Measurements from ENCODE around the gene DISC1. TPM values are rescaled to one million over a fixed set of nuclear protein-coding genes. Genes with fewer than 3 reads are reported as not detected.
"Not testable (repeated sequence)": the region's sequence is repeated elsewhere in the genome, so short reads cannot be mapped to it uniquely, and the experiment has no call there.

The DISC1 gene
- polyA plus RNA-seq, 1 donor from 2014 or later: 0.84 TPM

GRCh38 chr1:231969076-231969475 lies 342.5 kb downstream of the DISC1 start:
- no peak overlapping the region for H2AFZ ChIP-seq (ENCODE audit: low read depth, low read length)

GRCh38 chr1:231969761-231970160 lies 343.2 kb downstream of the DISC1 start:
- not testable (repeated sequence) for H4K20me1 ChIP-seq (ENCODE audit: insufficient read depth); H3K9ac ChIP-seq (ENCODE audit: low read length); H2AFZ ChIP-seq (ENCODE audit: low read depth, low read length); H3K79me2 ChIP-seq (replicated peaks; ENCODE audit: insufficient read depth, low read length); H3F3A ChIP-seq (ENCODE audit: insufficient read depth, low read length, poor library complexity, severe bottlenecking); H3K27ac ChIP-seq (ENCODE audit: low read length); H3K36me3 ChIP-seq (ENCODE audit: insufficient read depth, low read length); H3K27me3 ChIP-seq (ENCODE audit: insufficient read depth, low read depth, low read length); H3K9me3 ChIP-seq (ENCODE audit: low read length); H3K4me3 ChIP-seq (ENCODE audit: low read length); H3K9me2 ChIP-seq (ENCODE audit: insufficient read depth, low read length); H3K4me2 ChIP-seq (ENCODE audit: low read length)

More at GRCh38 chr1:231969076-231969475, 342.5 kb downstream of the DISC1 start:
- no peaks in the 10 kb centered on the region for H3K9me3 ChIP-seq (ENCODE audit: low read length)
- no peak overlapping the region for H3K4me3 ChIP-seq (ENCODE audit: low read length)
- H3K9me2 ChIP-seq (ENCODE audit: insufficient read depth, low read length): no peaks in the 10 kb centered on the region
- no peaks in the 10 kb centered on the region for H3K27me3 ChIP-seq (ENCODE audit: insufficient read depth, low read depth, low read length)
- no peaks in the 10 kb centered on the region for H3F3A ChIP-seq (ENCODE audit: insufficient read depth, low read length, poor library complexity, severe bottlenecking)
- H3K79me2 ChIP-seq (replicated peaks; ENCODE audit: insufficient read depth, low read length): no peaks in the 10 kb centered on the region
- no peak overlapping the region for H3K27ac ChIP-seq (ENCODE audit: low read length)
- no peak overlapping the region for H3K4me2 ChIP-seq (ENCODE audit: low read length)
- H3K36me3 ChIP-seq (ENCODE audit: insufficient read depth, low read length): no peaks in the 10 kb centered on the region
- H3K9ac ChIP-seq (ENCODE audit: low read length): no peak overlapping the region
- H4K20me1 ChIP-seq (ENCODE audit: insufficient read depth): no peaks in the 10 kb centered on the region
- TF ChIP-seq MXI1 (conservative IDR thresholded peaks at IDR 0.05; ENCODE audit: poor library complexity, severe bottlenecking) (no peak), POLR2AphosphoS5 (IDR thresholded peaks at IDR 0.05) (no peak), TAF1 (IDR thresholded peaks at IDR 0.05; ENCODE audit: low read depth) (no peak), RAD21 (conservative IDR thresholded peaks at IDR 0.05) (no peak), EZH2 (IDR thresholded peaks at IDR 0.05; ENCODE audit: borderline replicate concordance, insufficient read depth, low read length, poor library complexity, severe bottlenecking) (no peak), EP300 (conservative IDR thresholded peaks at IDR 0.05; ENCODE audit: poor library complexity, severe bottlenecking) (no peak)

GRCh38 chr1:231970684-231971083 lies 344.1 kb downstream of the DISC1 start:
- no peaks in the 10 kb centered on the region for H3K36me3 ChIP-seq (ENCODE audit: insufficient read depth, low read length)
- H3K27me3 ChIP-seq (ENCODE audit: insufficient read depth, low read depth, low read length): no peaks in the 10 kb centered on the region
- H3K9me3 ChIP-seq (ENCODE audit: low read length): no peaks in the 10 kb centered on the region
- no peaks in the 10 kb centered on the region for H3K79me2 ChIP-seq (replicated peaks; ENCODE audit: insufficient read depth, low read length)
- no peak overlapping the region for H3K27ac ChIP-seq (ENCODE audit: low read length)
- H3K4me2 ChIP-seq (ENCODE audit: low read length): no peak overlapping the region
- no peak overlapping the region for H3K4me3 ChIP-seq (ENCODE audit: low read length)
- TF ChIP-seq TAF1 (IDR thresholded peaks at IDR 0.05; ENCODE audit: low read depth): no peak
- no peak for TF ChIP-seq MXI1 (conservative IDR thresholded peaks at IDR 0.05; ENCODE audit: poor library complexity, severe bottlenecking)
- no peak for TF ChIP-seq POLR2AphosphoS5 (IDR thresholded peaks at IDR 0.05)
- TF ChIP-seq RAD21 (conservative IDR thresholded peaks at IDR 0.05): no peak
- TF ChIP-seq, protein P1, sequence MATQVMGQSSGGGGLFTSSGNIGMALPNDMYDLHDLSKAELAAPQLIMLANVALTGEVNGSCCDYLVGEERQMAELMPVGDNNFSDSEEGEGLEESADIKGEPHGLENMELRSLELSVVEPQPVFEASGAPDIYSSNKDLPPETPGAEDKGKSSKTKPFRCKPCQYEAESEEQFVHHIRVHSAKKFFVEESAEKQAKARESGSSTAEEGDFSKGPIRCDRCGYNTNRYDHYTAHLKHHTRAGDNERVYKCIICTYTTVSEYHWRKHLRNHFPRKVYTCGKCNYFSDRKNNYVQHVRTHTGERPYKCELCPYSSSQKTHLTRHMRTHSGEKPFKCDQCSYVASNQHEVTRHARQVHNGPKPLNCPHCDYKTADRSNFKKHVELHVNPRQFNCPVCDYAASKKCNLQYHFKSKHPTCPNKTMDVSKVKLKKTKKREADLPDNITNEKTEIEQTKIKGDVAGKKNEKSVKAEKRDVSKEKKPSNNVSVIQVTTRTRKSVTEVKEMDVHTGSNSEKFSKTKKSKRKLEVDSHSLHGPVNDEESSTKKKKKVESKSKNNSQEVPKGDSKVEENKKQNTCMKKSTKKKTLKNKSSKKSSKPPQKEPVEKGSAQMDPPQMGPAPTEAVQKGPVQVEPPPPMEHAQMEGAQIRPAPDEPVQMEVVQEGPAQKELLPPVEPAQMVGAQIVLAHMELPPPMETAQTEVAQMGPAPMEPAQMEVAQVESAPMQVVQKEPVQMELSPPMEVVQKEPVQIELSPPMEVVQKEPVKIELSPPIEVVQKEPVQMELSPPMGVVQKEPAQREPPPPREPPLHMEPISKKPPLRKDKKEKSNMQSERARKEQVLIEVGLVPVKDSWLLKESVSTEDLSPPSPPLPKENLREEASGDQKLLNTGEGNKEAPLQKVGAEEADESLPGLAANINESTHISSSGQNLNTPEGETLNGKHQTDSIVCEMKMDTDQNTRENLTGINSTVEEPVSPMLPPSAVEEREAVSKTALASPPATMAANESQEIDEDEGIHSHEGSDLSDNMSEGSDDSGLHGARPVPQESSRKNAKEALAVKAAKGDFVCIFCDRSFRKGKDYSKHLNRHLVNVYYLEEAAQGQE (IDR thresholded peaks at IDR 0.05; ENCODE audit: borderline replicate concordance): no peak
- TF ChIP-seq, protein P2, sequence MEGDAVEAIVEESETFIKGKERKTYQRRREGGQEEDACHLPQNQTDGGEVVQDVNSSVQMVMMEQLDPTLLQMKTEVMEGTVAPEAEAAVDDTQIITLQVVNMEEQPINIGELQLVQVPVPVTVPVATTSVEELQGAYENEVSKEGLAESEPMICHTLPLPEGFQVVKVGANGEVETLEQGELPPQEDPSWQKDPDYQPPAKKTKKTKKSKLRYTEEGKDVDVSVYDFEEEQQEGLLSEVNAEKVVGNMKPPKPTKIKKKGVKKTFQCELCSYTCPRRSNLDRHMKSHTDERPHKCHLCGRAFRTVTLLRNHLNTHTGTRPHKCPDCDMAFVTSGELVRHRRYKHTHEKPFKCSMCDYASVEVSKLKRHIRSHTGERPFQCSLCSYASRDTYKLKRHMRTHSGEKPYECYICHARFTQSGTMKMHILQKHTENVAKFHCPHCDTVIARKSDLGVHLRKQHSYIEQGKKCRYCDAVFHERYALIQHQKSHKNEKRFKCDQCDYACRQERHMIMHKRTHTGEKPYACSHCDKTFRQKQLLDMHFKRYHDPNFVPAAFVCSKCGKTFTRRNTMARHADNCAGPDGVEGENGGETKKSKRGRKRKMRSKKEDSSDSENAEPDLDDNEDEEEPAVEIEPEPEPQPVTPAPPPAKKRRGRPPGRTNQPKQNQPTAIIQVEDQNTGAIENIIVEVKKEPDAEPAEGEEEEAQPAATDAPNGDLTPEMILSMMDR (IDR thresholded peaks at IDR 0.05; ENCODE audit: poor library complexity, severe bottlenecking): no peak
- no peak for TF ChIP-seq SMC3 (conservative IDR thresholded peaks at IDR 0.05; ENCODE audit: poor library complexity)
- TF ChIP-seq EZH2 (IDR thresholded peaks at IDR 0.05; ENCODE audit: borderline replicate concordance, insufficient read depth, low read length, poor library complexity, severe bottlenecking): no peak
- no peak for TF ChIP-seq EP300 (conservative IDR thresholded peaks at IDR 0.05; ENCODE audit: poor library complexity, severe bottlenecking)
- no peaks in the 10 kb centered on the region for H3K9me2 ChIP-seq (ENCODE audit: insufficient read depth, low read length)
- H2AFZ ChIP-seq (ENCODE audit: low read depth, low read length): no peak overlapping the region
- no peak overlapping the region for H3K9ac ChIP-seq (ENCODE audit: low read length)
- no peaks in the 10 kb centered on the region for H4K20me1 ChIP-seq (ENCODE audit: insufficient read depth)
- H3F3A ChIP-seq (ENCODE audit: insufficient read depth, low read length, poor library complexity, severe bottlenecking): no peaks in the 10 kb centered on the region

All from neural cell (in vitro differentiated cells).